Activated effector memory CD4-positive, alpha-beta T cell treated with Interleukin-2 at 50 U/mL for 16 hours (primary cell): Measurements from ENCODE around the gene MRPL52.

Experiments used
- DNase-seq: peaks from one replicate; pipeline ENCODE4 v3.0.0-alpha.2; 2020

The MRPL52 gene

DNA sequence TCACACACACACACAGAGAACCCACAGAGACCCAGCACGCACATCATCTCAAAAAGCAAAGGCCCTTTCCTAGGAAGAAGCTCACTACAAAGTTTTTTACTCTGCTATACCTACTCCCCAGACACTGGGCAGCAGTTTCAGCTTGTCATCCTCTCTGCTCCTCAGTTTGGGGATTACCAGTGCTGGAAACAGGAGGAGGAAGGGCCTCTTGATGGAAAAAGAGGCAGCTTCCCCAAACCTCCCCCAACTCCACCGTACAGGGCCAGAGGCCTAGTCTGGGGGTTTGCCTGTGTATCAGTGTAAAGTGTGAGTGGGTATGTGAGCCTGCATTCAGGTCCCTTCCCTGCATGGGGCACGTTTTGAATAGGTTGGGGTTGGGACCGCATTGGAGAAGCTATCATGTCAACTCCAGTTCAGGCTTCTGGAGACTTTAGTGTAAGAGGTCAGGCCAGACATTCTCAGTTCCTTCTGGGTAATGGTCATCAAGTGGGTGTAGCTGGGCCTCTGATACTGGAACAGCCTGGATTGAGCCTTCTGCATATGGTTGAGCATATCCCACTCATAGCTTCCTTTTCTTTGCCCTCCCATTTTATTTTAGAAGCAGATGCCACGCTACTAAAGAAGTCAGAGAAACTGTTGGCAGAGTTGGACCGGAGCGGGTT lies 54.5 kb downstream of the MRPL52 start:
- no peak for DNase-seq
